H1 (cell line): ENCODE measurements around the gene LRP2BP. TPM values are rescaled to one million over a fixed set of nuclear protein-coding genes. Genes with fewer than 3 reads are reported as not detected.

ENCODE experiments used
- CBX8 ChIP-seq: fragments of 300-800, 300-1000 bp; sonication (generic); IDR thresholded peaks from 2 replicates; pipeline ENCODE4 v1.7.1; 2016; ENCODE audit warnings: low read depth, low read length, borderline replicate concordance
- EZH2 ChIP-seq: fragments of 200-600 bp; sonication (generic); IDR thresholded peaks from 2 replicates; pipeline ENCODE4 v1.7.1; 2012; ENCODE audit warnings: low read depth, mild to moderate bottlenecking, moderate library complexity, low read length, inconsistent platforms; ENCODE audit not compliant: severe bottlenecking
- JUND ChIP-seq: IDR thresholded peaks from 2 replicates; pipeline ENCODE4 v1.6.1; 2011; ENCODE audit warnings: mild to moderate bottlenecking, improper control_type of control experiment, low read length
- KDM4A ChIP-seq: IDR thresholded peaks from one replicate; pipeline ENCODE4 v1.7.1; 2012; ENCODE audit warnings: low read depth, mild to moderate bottlenecking, moderate library complexity, low read length, inconsistent platforms; ENCODE audit not compliant: severe bottlenecking
- POLR2AphosphoS5 ChIP-seq: IDR thresholded peaks from 2 replicates; pipeline ENCODE4 v1.6.1; 2011; ENCODE audit warnings: low read depth, low read length
- SAP30 ChIP-seq: fragments of 300-600 bp; sonication (generic); IDR thresholded peaks from 2 replicates; pipeline ENCODE4 v1.7.1; 2012; ENCODE audit warnings: low read length, moderate library complexity, mild to moderate bottlenecking, inconsistent platforms; ENCODE audit not compliant: insufficient read depth, insufficient replicate concordance
- SIN3A ChIP-seq, 2 experiments: IDR thresholded peaks in 1 of 2; conservative IDR thresholded peaks in 1 of 2; 2 replicates each; pipeline ENCODE4 v1.6.1; 2011 to 2012; ENCODE audit warnings: low read length in 2 of 2, improper control_type of control experiment in 1 of 2, low read depth in 1 of 2, mild to moderate bottlenecking in 1 of 2
- SP1 ChIP-seq: IDR thresholded peaks from 2 replicates; pipeline ENCODE4 v1.6.1; 2011; ENCODE audit warnings: low read depth, low read length
- polyA plus RNA-seq, 7 experiments: library from polyadenylated mRNA; depleted of rRNA in 3 of 7; stranded (reverse) in 5 of 7; unstranded in 2 of 7; fragments of >200 nt in 5 of 7; fragments of 200-250 nt in 2 of 7; gene quantifications; 1 replicate in 5 of 7; 2 replicates in 1 of 7; 4 replicates in 1 of 7; pipeline versions ENCODE4 v1.2.1 to v1.2.3, GENCODE V29; 2011 to 2013; ENCODE audit warnings: missing spikeins in 2 of 7, mixed read lengths in 2 of 7
- total RNA-seq: library from RNA; stranded (reverse); fragmentation: NEBNext Ultra II Directional; extraction: Animal tissue kit (Norgen Biotek cat#: 25700); gene quantifications from 2 replicates; pipeline ENCODE4 v1.2.1, GENCODE V29; 2021
- TF ChIP-seq, protein P1 (sequence below): fragments of 300-600 bp; sonication (generic); IDR thresholded peaks from 2 replicates; pipeline ENCODE4 v1.7.1; 2012; ENCODE audit warnings: low read length, moderate library complexity, mild to moderate bottlenecking, inconsistent platforms; ENCODE audit not compliant: insufficient replicate concordance

Gene LRP2BP
- total and polyA plus RNA-seq, 2 of the 8 experiments (the other 6 are each of a cell fraction or from before 2014, with no cell fraction given) = 0.12 to 0.30 TPM

DNA sequence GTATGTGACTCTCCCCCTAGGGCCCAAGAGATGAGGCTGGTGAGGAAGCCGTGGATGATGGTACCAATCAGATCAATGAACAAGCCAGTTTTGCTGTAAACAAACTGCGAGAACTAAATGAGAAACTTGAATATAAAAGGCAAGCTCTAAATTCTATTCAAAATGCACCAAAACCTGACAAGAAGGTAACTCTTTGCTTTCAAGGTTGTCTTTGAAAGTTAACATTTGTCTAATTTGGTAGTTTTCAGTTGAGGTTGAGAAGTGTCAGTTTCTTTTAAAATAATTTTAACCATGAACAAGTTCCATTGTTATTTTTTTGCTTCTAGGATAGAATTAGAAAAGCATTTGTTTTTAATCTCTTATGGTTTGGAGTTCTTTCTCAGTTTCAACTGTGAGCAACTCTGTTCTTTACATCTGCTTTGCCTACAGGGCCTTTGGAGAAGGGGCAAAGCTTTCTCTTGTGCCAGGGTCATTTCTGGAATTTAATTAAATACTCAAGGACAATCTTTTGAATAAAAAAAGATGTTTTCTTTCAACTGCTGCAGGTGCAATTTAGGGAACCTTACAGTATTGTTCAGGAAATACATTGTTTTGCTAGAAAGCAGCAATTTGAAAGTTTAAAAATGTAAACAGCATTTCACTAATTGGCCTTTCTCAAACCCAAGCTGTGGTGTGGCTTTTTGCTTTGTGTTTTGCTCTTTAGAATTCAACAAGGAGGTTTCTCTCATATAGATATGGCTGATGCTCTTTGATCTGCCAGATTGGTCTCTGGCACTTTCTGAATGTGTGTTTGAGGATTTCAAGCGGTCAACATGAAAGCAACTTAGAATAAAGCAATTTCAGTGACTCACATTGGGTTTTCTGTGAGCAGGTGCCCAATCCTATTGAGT is 62.9 kb downstream of the LRP2BP start (continued):
- no peak for TF ChIP-seq KDM4A
- no peak for TF ChIP-seq SIN3A (conservative IDR thresholded peaks at IDR 0.05 in 1 of 2, IDR thresholded peaks at IDR 0.05 in 1 of 2; ENCODE audit: low read depth in 1 of 2, low read length in 2 of 2)
- TF ChIP-seq POLR2AphosphoS5 = no peak
- TF ChIP-seq JUND = no peak
- TF ChIP-seq, protein P1, sequence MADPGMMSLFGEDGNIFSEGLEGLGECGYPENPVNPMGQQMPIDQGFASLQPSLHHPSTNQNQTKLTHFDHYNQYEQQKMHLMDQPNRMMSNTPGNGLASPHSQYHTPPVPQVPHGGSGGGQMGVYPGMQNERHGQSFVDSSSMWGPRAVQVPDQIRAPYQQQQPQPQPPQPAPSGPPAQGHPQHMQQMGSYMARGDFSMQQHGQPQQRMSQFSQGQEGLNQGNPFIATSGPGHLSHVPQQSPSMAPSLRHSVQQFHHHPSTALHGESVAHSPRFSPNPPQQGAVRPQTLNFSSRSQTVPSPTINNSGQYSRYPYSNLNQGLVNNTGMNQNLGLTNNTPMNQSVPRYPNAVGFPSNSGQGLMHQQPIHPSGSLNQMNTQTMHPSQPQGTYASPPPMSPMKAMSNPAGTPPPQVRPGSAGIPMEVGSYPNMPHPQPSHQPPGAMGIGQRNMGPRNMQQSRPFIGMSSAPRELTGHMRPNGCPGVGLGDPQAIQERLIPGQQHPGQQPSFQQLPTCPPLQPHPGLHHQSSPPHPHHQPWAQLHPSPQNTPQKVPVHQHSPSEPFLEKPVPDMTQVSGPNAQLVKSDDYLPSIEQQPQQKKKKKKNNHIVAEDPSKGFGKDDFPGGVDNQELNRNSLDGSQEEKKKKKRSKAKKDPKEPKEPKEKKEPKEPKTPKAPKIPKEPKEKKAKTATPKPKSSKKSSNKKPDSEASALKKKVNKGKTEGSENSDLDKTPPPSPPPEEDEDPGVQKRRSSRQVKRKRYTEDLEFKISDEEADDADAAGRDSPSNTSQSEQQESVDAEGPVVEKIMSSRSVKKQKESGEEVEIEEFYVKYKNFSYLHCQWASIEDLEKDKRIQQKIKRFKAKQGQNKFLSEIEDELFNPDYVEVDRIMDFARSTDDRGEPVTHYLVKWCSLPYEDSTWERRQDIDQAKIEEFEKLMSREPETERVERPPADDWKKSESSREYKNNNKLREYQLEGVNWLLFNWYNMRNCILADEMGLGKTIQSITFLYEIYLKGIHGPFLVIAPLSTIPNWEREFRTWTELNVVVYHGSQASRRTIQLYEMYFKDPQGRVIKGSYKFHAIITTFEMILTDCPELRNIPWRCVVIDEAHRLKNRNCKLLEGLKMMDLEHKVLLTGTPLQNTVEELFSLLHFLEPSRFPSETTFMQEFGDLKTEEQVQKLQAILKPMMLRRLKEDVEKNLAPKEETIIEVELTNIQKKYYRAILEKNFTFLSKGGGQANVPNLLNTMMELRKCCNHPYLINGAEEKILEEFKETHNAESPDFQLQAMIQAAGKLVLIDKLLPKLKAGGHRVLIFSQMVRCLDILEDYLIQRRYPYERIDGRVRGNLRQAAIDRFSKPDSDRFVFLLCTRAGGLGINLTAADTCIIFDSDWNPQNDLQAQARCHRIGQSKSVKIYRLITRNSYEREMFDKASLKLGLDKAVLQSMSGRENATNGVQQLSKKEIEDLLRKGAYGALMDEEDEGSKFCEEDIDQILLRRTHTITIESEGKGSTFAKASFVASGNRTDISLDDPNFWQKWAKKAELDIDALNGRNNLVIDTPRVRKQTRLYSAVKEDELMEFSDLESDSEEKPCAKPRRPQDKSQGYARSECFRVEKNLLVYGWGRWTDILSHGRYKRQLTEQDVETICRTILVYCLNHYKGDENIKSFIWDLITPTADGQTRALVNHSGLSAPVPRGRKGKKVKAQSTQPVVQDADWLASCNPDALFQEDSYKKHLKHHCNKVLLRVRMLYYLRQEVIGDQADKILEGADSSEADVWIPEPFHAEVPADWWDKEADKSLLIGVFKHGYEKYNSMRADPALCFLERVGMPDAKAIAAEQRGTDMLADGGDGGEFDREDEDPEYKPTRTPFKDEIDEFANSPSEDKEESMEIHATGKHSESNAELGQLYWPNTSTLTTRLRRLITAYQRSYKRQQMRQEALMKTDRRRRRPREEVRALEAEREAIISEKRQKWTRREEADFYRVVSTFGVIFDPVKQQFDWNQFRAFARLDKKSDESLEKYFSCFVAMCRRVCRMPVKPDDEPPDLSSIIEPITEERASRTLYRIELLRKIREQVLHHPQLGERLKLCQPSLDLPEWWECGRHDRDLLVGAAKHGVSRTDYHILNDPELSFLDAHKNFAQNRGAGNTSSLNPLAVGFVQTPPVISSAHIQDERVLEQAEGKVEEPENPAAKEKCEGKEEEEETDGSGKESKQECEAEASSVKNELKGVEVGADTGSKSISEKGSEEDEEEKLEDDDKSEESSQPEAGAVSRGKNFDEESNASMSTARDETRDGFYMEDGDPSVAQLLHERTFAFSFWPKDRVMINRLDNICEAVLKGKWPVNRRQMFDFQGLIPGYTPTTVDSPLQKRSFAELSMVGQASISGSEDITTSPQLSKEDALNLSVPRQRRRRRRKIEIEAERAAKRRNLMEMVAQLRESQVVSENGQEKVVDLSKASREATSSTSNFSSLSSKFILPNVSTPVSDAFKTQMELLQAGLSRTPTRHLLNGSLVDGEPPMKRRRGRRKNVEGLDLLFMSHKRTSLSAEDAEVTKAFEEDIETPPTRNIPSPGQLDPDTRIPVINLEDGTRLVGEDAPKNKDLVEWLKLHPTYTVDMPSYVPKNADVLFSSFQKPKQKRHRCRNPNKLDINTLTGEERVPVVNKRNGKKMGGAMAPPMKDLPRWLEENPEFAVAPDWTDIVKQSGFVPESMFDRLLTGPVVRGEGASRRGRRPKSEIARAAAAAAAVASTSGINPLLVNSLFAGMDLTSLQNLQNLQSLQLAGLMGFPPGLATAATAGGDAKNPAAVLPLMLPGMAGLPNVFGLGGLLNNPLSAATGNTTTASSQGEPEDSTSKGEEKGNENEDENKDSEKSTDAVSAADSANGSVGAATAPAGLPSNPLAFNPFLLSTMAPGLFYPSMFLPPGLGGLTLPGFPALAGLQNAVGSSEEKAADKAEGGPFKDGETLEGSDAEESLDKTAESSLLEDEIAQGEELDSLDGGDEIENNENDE = no peak
- no peak for TF ChIP-seq SP1
- no peak for TF ChIP-seq EZH2
- no peak for TF ChIP-seq CBX8
- no peak for TF ChIP-seq SAP30
